SK-N-MC (cell line): ENCODE data around the gene BTBD19.

Experiments
- EZH2 ChIP-seq: fragments of 200-600 bp; sonication (generic); IDR thresholded peaks from one replicate; pipeline ENCODE4 v1.6.1; 2017; ENCODE audit warnings: antibody characterized with exemption
- FOXP2 ChIP-seq: optimal IDR thresholded peaks from 2 replicates; pipeline ENCODE3; 2011; ENCODE audit warnings: mild to moderate bottlenecking, moderate library complexity; ENCODE audit not compliant: insufficient read depth; ENCODE audit errors: extremely low read length, control extremely low read depth
- POLR2AphosphoS5 ChIP-seq: IDR thresholded peaks from 2 replicates; pipeline ENCODE4 v1.6.1; 2012; ENCODE audit warnings: mild to moderate bottlenecking, low read depth, low read length, borderline replicate concordance

DNA sequence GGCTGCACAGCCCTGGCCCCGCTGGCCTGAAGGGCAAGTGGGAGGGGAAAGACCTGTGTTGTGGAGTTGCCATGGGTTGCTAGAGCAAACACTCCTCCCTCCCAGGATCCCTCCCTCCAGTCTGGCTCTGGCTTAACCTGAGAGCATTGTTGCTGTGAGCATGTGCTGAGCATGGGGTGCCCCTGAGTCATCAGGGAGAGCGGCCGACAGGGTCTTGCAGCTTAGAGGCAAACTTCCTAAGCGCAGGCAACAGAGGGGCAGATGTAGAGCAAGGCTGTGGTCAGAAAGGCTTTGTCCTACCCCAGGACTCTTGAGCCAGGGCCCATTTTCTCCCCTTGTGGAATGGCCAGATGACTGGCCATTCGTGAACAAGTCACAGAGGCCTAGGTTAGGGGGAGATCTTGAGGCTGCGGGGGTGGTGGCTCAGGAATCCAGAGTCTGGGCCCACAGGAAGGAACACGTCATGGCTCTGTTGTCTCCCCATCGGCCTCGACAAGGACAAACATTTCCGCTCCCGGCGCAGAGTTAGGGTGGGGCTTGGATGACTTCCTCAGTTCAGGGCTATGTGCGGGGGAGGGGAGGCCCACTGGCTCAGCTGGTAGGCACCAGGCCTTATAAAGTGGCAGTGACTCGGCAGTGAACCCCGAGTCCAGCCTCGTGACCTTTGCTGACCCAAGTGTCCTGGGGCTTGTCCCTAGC, 810 bp upstream of the BTBD19 start:
- TF ChIP-seq EZH2 (no peak), POLR2AphosphoS5 (no peak), FOXP2 (no peak)
